Thyroid gland (tissue), 4 donors: Measurements from ENCODE around the gene C11orf16.

ENCODE experiments used
- POLR2A ChIP-seq, 2 donors: fragments of 450-650 bp; IDR thresholded peaks; one replicate each; pipeline ENCODE4 v1.6.1; 2017; ENCODE audit warnings: antibody characterized with exemption in 2 of 2, mild to moderate bottlenecking in 2 of 2, moderate library complexity in 1 of 2
- TF ChIP-seq, protein P1 (sequence below), 6 experiments: fragments of 200-600 bp in 3 of 6; fragments of 450-650 bp in 3 of 6; sonication (generic) in 3 of 6; IDR thresholded peaks; one replicate each; pipeline ENCODE4 v1.5.1; 2016 to 2019; ENCODE audit warnings: antibody characterized with exemption in 6 of 6, mild to moderate bottlenecking in 2 of 6, inconsistent platforms in 1 of 6, moderate library complexity in 1 of 6

- TF ChIP-seq, protein P1, sequence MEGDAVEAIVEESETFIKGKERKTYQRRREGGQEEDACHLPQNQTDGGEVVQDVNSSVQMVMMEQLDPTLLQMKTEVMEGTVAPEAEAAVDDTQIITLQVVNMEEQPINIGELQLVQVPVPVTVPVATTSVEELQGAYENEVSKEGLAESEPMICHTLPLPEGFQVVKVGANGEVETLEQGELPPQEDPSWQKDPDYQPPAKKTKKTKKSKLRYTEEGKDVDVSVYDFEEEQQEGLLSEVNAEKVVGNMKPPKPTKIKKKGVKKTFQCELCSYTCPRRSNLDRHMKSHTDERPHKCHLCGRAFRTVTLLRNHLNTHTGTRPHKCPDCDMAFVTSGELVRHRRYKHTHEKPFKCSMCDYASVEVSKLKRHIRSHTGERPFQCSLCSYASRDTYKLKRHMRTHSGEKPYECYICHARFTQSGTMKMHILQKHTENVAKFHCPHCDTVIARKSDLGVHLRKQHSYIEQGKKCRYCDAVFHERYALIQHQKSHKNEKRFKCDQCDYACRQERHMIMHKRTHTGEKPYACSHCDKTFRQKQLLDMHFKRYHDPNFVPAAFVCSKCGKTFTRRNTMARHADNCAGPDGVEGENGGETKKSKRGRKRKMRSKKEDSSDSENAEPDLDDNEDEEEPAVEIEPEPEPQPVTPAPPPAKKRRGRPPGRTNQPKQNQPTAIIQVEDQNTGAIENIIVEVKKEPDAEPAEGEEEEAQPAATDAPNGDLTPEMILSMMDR (IDR thresholded peaks at IDR 0.05) = no peak
- no peak for TF ChIP-seq POLR2A (IDR thresholded peaks at IDR 0.05)
Observed at GRCh38 chr11:8933931-8934330, 1.2 kb upstream of the C11orf16 start.
